Mucosa of stomach (tissue), 1 donor: ENCODE results near the gene MAPKAP1.
"Not testable (repeated sequence)": the region's sequence is repeated elsewhere in the genome, so short reads cannot be mapped to it uniquely, and the experiment has no call there.

Experiments
- H3K27me3 ChIP-seq: one replicate; pipeline ENCODE4 v1.7.0; 2013; ENCODE audit warnings: mild to moderate bottlenecking, low read length; ENCODE audit not compliant: control insufficient read depth, insufficient read depth
- H3K36me3 ChIP-seq: one replicate; pipeline ENCODE4 v1.7.0; 2013; ENCODE audit warnings: low read length; ENCODE audit not compliant: control insufficient read depth, insufficient read depth
- H3K4me1 ChIP-seq: one replicate; pipeline ENCODE4 v1.7.0; 2013; ENCODE audit warnings: mild to moderate bottlenecking, low read length; ENCODE audit not compliant: control insufficient read depth, insufficient read depth
- H3K4me3 ChIP-seq: one replicate; pipeline ENCODE4 v1.7.0; 2013; ENCODE audit warnings: low read length
- H3K9ac ChIP-seq: one replicate; pipeline ENCODE4 v1.7.0; 2013; ENCODE audit warnings: mild to moderate bottlenecking, low read length, moderate library complexity
- H3K9me3 ChIP-seq: one replicate; pipeline ENCODE4 v1.7.0; 2013; ENCODE audit warnings: mild to moderate bottlenecking, low read length, moderate library complexity; ENCODE audit not compliant: control insufficient read depth
- donor health status: Pancreatic carcinoma.

Gene MAPKAP1

GRCh38 chr9:125705893-125706292, 1.1 kb downstream of the MAPKAP1 start:
- Histone ChIP-seq H3K36me3 (no peaks in the 10 kb centered on the region), H3K9me3 (no peaks in the 10 kb centered on the region), H3K9ac (no peak overlapping the region), H3K27me3 (no peaks in the 10 kb centered on the region), H3K4me1 (peaks cover 14% of the 10 kb centered on the region), H3K4me3 (peak overlapping the region; percentile 68)

GRCh38 chr9:125703662-125704061, 3.3 kb downstream of the MAPKAP1 start:
- no peaks in the 10 kb centered on the region for H3K27me3 ChIP-seq
- no peaks in the 10 kb centered on the region for H3K9me3 ChIP-seq
- no peaks in the 10 kb centered on the region for H3K36me3 ChIP-seq

GRCh38 chr9:125701351-125701750, 5.7 kb downstream of the MAPKAP1 start:
- Histone ChIP-seq H3K4me1 (peaks cover 9% of the 10 kb centered on the region), H3K4me3 (no peak overlapping the region)

More at GRCh38 chr9:125703662-125704061, 3.3 kb downstream of the MAPKAP1 start:
- Histone ChIP-seq H3K9ac (no peak overlapping the region), H3K4me1 (peaks cover 14% of the 10 kb centered on the region), H3K4me3 (no peak overlapping the region)

GRCh38 chr9:125700791-125701190, 6.2 kb downstream of the MAPKAP1 start:
- Histone ChIP-seq H3K27me3 (no peaks in the 10 kb centered on the region), H3K36me3 (no peaks in the 10 kb centered on the region), H3K4me1 (peaks cover 9% of the 10 kb centered on the region), H3K9ac (no peak overlapping the region), H3K9me3 (no peaks in the 10 kb centered on the region), H3K4me3 (no peak overlapping the region)

More at GRCh38 chr9:125701351-125701750, 5.7 kb downstream of the MAPKAP1 start:
- H3K9ac ChIP-seq, result no peak overlapping the region
- H3K36me3 ChIP-seq, result no peaks in the 10 kb centered on the region
- H3K27me3 ChIP-seq, result no peaks in the 10 kb centered on the region
- H3K9me3 ChIP-seq, result no peaks in the 10 kb centered on the region

- peaks cover 2% of the 10 kb centered on the region for H3K4me1 ChIP-seq
- no peaks in the 10 kb centered on the region for H3K36me3 ChIP-seq
- no peaks in the 10 kb centered on the region for H3K27me3 ChIP-seq
- no peak overlapping the region for H3K9ac ChIP-seq
- H3K4me3 ChIP-seq, result no peak overlapping the region
- H3K9me3 ChIP-seq, result no peaks in the 10 kb centered on the region
These were observed 7.1 kb downstream of the MAPKAP1 start for GRCh38 chr9:125699870-125700269.

- Histone ChIP-seq H3K36me3 (no peaks in the 10 kb centered on the region), H3K9me3 (no peaks in the 10 kb centered on the region), H3K9ac (no peak overlapping the region), H3K4me3 (no peak overlapping the region), H3K27me3 (no peaks in the 10 kb centered on the region), H3K4me1 (no peaks in the 10 kb centered on the region)
These were observed 10.8 kb downstream of the MAPKAP1 start for GRCh38 chr9:125696106-125696647.

GRCh38 chr9:125695548-125695947, 11.5 kb downstream of the MAPKAP1 start:
- H3K36me3 ChIP-seq, H3K9me3 ChIP-seq, H3K4me1 ChIP-seq, H3K27me3 ChIP-seq, H3K9ac ChIP-seq, H3K4me3 ChIP-seq: not testable (repeated sequence)

GRCh38 chr9:125694478-125694877, 12.5 kb downstream of the MAPKAP1 start:
- Histone ChIP-seq H3K36me3 (no peaks in the 10 kb centered on the region), H3K27me3 (no peaks in the 10 kb centered on the region), H3K4me3 (no peak overlapping the region), H3K9me3 (no peaks in the 10 kb centered on the region), H3K9ac (no peak overlapping the region), H3K4me1 (no peaks in the 10 kb centered on the region)

- H3K4me3 ChIP-seq, H3K36me3 ChIP-seq, H3K9ac ChIP-seq, H3K9me3 ChIP-seq, H3K4me1 ChIP-seq, H3K27me3 ChIP-seq: not testable (repeated sequence)
These were observed 13.5 kb downstream of the MAPKAP1 start for GRCh38 chr9:125693492-125693891.

GRCh38 chr9:125691869-125692268, 15.1 kb downstream of the MAPKAP1 start:
- H3K9ac ChIP-seq, result no peak overlapping the region
- no peak overlapping the region for H3K4me3 ChIP-seq
- no peaks in the 10 kb centered on the region for H3K27me3 ChIP-seq
- no peaks in the 10 kb centered on the region for H3K4me1 ChIP-seq
- H3K36me3 ChIP-seq, result no peaks in the 10 kb centered on the region
- H3K9me3 ChIP-seq, result no peaks in the 10 kb centered on the region

- Histone ChIP-seq H3K36me3 (no peaks in the 10 kb centered on the region), H3K4me3 (no peak overlapping the region), H3K9ac (no peak overlapping the region), H3K27me3 (no peaks in the 10 kb centered on the region), H3K4me1 (no peaks in the 10 kb centered on the region), H3K9me3 (no peaks in the 10 kb centered on the region)
These were observed 16.3 kb downstream of the MAPKAP1 start for GRCh38 chr9:125690679-125691078.

- Histone ChIP-seq H3K27me3 (no peaks in the 10 kb centered on the region), H3K9me3 (no peaks in the 10 kb centered on the region), H3K36me3 (no peaks in the 10 kb centered on the region), H3K4me3 (no peak overlapping the region), H3K4me1 (no peaks in the 10 kb centered on the region), H3K9ac (no peak overlapping the region)
These were observed 19.7 kb downstream of the MAPKAP1 start for GRCh38 chr9:125687163-125687863.
